ENCODE data around the gene KDM4B. TPM values are rescaled to one million over a fixed set of nuclear protein-coding genes. Genes with fewer than 3 reads are reported as not detected.

The KDM4B gene
- total RNA-seq, 1 experiment from 2014 or later: 43.7 TPM

GRCh38 chr19:5141850-5142724 is 173.2 kb downstream of the KDM4B start:
- Histone ChIP-seq H3T11ph (ENCODE audit: low read length) (no peak overlapping the region), H2BK12ac (ENCODE audit: insufficient read length, low read depth, low read length) (no peak overlapping the region), H2AFZ (ENCODE audit: low read length) (no peak overlapping the region), H3K9me3 (ENCODE audit: control insufficient read depth, low read depth, low read length) (no peaks in the 10 kb centered on the region), H3K23me2 (ENCODE audit: insufficient read length, low read depth, low read length, poor library complexity, severe bottlenecking) (peaks cover 5% of the 10 kb centered on the region), H3K4me1 (ENCODE audit: insufficient read depth, low read length) (no peaks in the 10 kb centered on the region), H2BK120ac (ENCODE audit: low read depth, low read length, poor library complexity, severe bottlenecking) (no peak overlapping the region), H3K79me1 (ENCODE audit: insufficient read depth, low read depth, low read length, poor library complexity, severe bottlenecking) (no peaks in the 10 kb centered on the region), H3K56ac (ENCODE audit: insufficient read length, low read depth, low read length) (no peak overlapping the region), H4K91ac (ENCODE audit: insufficient read length, low read depth, low read length) (no peak overlapping the region), H3K9ac (ENCODE audit: extremely low read depth, insufficient read length, low read length) (no peak overlapping the region), H3K4ac (ENCODE audit: low read depth, low read length) (no peak overlapping the region), H2BK20ac (ENCODE audit: low read depth, low read length, poor library complexity, severe bottlenecking) (no peak overlapping the region), H2BK15ac (ENCODE audit: low read depth, low read length) (no peak overlapping the region), H3K27ac (ENCODE audit: insufficient read length, low read depth, low read length) (no peak overlapping the region), H2AK5ac (ENCODE audit: insufficient read length, low read length) (no peak overlapping the region), H3K79me2 (ENCODE audit: insufficient read depth, low read length) (no peaks in the 10 kb centered on the region), H3K18ac (ENCODE audit: insufficient read length, low read depth, low read length) (no peak overlapping the region), H4K20me1 (ENCODE audit: control insufficient read depth, insufficient read depth, insufficient read length) (no peaks in the 10 kb centered on the region), H3K27me3 (ENCODE audit: insufficient read depth, low read length) (no peaks in the 10 kb centered on the region), H4K8ac (replicated peaks; ENCODE audit: insufficient read length, low read depth, low read length) (no peak overlapping the region), H3K4me2 (ENCODE audit: insufficient read depth, insufficient read length, low read length) (no peak overlapping the region), H4K5ac (ENCODE audit: insufficient read length, low read depth, low read length) (no peak overlapping the region), H3K14ac (ENCODE audit: insufficient read depth, low read length) (no peak overlapping the region), H2BK5ac (ENCODE audit: insufficient read length, low read length) (no peak overlapping the region), H3K23ac (ENCODE audit: insufficient read length, low read depth, low read length) (no peak overlapping the region)
- Mint-ChIP-seq H3K27me3 (ENCODE audit: low read depth) (no peaks in the 10 kb centered on the region; the same call in 1 of the 2 replicates), H3K36me3 (ENCODE audit: insufficient read depth in 1 of 3, low read depth in 3 of 3) (peaks cover 13 to 54% (median 46%) of the 10 kb centered on the region in 3 experiments; a peak in 6 of 7 replicates), H3K4me1 (peaks cover 0 to 7% of the 10 kb centered on the region in 2 experiments; a peak in 1 of 4 replicates), H3K27ac (no peak overlapping the region), H3K4me3 (no peak overlapping the region), H3K9me3 (no peaks in the 10 kb centered on the region)
- TF ChIP-seq CTCF (conservative IDR thresholded peaks at IDR 0.05): no peak
- no CpG with 5 or more reads among the region's 36 CpGs for WGBS (ENCODE audit: extremely low coverage, insufficient read length, low lambda C conversion rate)
- no peak for DNase-seq
